BLaER1 (cell line): ENCODE measurements around the gene GPR139.

Source experiments
- H3K27ac ChIP-seq: shearing (Covaris generic); formaldehyde crosslinking; 2 replicates; pipeline ENCODE4 v1.8.1; 2022
- H3K27me3 ChIP-seq: shearing (Covaris generic); formaldehyde crosslinking; 2 replicates; pipeline ENCODE4 v1.8.1; 2022
- H3K36me3 ChIP-seq: shearing (Covaris generic); formaldehyde crosslinking; 2 replicates; pipeline ENCODE4 v1.8.1; 2022
- H3K4me1 ChIP-seq: shearing (Covaris generic); formaldehyde crosslinking; 2 replicates; pipeline ENCODE4 v1.8.1; 2022
- H3K4me2 ChIP-seq: shearing (Covaris generic); formaldehyde crosslinking; 2 replicates; pipeline ENCODE4 v1.8.1; 2022
- H3K4me3 ChIP-seq: shearing (Covaris generic); formaldehyde crosslinking; 2 replicates; pipeline ENCODE4 v1.8.1; 2022
- H3K9ac ChIP-seq: shearing (Covaris generic); formaldehyde crosslinking; 2 replicates; pipeline ENCODE4 v1.8.1; 2022
- H3K9me3 ChIP-seq: shearing (Covaris generic); formaldehyde crosslinking; 2 replicates; pipeline ENCODE4 v1.8.1; 2022
- H4K20me1 ChIP-seq: shearing (Covaris generic); formaldehyde crosslinking; 2 replicates; pipeline ENCODE4 v1.8.1; 2022
- Cebpa-rat ChIP-seq: shearing (Covaris generic); IDR thresholded peaks from 2 replicates; pipeline ENCODE4 v1.8.1; 2022

Gene GPR139

GRCh38 chr16:20026361-20027072 is 47.2 kb downstream of the GPR139 start:
- Histone ChIP-seq H3K36me3 (no peaks in the 10 kb centered on the region), H3K4me1 (no peaks in the 10 kb centered on the region), H3K4me3 (no peak overlapping the region), H3K4me2 (no peak overlapping the region), H3K9me3 (no peaks in the 10 kb centered on the region), H3K27ac (no peak overlapping the region), H3K9ac (no peak overlapping the region), H3K27me3 (no peaks in the 10 kb centered on the region), H4K20me1 (no peaks in the 10 kb centered on the region)
- TF ChIP-seq Cebpa-rat: no peak

- Histone ChIP-seq H3K9ac (no peak overlapping the region), H3K36me3 (no peaks in the 10 kb centered on the region), H3K27ac (no peak overlapping the region), H3K4me2 (no peak overlapping the region), H3K27me3 (no peaks in the 10 kb centered on the region), H3K9me3 (no peaks in the 10 kb centered on the region), H4K20me1 (no peaks in the 10 kb centered on the region), H3K4me3 (no peak overlapping the region), H3K4me1 (no peaks in the 10 kb centered on the region)
- TF ChIP-seq Cebpa-rat: no peak
Observed at GRCh38 chr16:20023190-20023589, 50.5 kb downstream of the GPR139 start.

GRCh38 chr16:20020976-20021375 is 52.7 kb downstream of the GPR139 start:
- no peaks in the 10 kb centered on the region for H3K36me3 ChIP-seq
- no peaks in the 10 kb centered on the region for H3K4me1 ChIP-seq
- no peak overlapping the region for H3K4me2 ChIP-seq
- H3K4me3 ChIP-seq: no peak overlapping the region
- H3K9ac ChIP-seq: no peak overlapping the region
- no peaks in the 10 kb centered on the region for H3K9me3 ChIP-seq
- no peak for TF ChIP-seq Cebpa-rat
- H3K27ac ChIP-seq: no peak overlapping the region
- no peaks in the 10 kb centered on the region for H4K20me1 ChIP-seq
- no peaks in the 10 kb centered on the region for H3K27me3 ChIP-seq

DNA sequence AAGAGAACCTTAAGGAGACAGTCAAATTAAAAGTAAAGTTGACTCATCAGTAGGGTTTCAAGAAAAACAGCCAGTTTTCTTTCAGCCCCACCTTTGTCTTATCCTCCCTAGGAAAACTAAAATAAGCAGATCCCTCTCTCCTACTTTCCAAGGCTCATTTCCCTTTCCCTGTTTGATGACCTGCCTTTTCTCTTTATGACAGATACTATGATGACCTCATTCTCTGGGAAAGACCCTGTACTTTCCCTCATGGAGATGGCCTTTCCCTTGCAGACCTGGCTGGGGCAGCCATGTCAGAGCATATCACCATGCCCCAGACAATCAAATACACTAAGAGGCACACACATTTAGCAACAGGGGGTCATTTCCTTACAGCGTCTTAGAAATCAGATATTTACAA is 53.6 kb downstream of the GPR139 start:
- H3K27me3 ChIP-seq: no peaks in the 10 kb centered on the region

GRCh38 chr16:20016234-20016633 is 57.5 kb downstream of the GPR139 start:
- Histone ChIP-seq H3K4me2 (no peak overlapping the region), H3K4me3 (no peak overlapping the region), H3K27me3 (no peaks in the 10 kb centered on the region), H3K9me3 (no peaks in the 10 kb centered on the region), H3K36me3 (no peaks in the 10 kb centered on the region), H3K4me1 (no peaks in the 10 kb centered on the region), H4K20me1 (no peaks in the 10 kb centered on the region), H3K9ac (no peak overlapping the region), H3K27ac (no peak overlapping the region)
- TF ChIP-seq Cebpa-rat: no peak

More for the DNA sequence above, 53.6 kb downstream of the GPR139 start:
- no peak for TF ChIP-seq Cebpa-rat
- Histone ChIP-seq H3K4me1 (no peaks in the 10 kb centered on the region), H4K20me1 (no peaks in the 10 kb centered on the region), H3K36me3 (no peaks in the 10 kb centered on the region), H3K27ac (no peak overlapping the region), H3K9me3 (no peaks in the 10 kb centered on the region), H3K9ac (no peak overlapping the region), H3K4me3 (no peak overlapping the region), H3K4me2 (no peak overlapping the region)

- H4K20me1 ChIP-seq: no peaks in the 10 kb centered on the region
- H3K4me3 ChIP-seq: no peak overlapping the region
- no peaks in the 10 kb centered on the region for H3K36me3 ChIP-seq
- no peaks in the 10 kb centered on the region for H3K27me3 ChIP-seq
- no peaks in the 10 kb centered on the region for H3K4me1 ChIP-seq
- TF ChIP-seq Cebpa-rat: no peak
- H3K9me3 ChIP-seq: no peaks in the 10 kb centered on the region
- H3K27ac ChIP-seq: no peak overlapping the region
- H3K9ac ChIP-seq: no peak overlapping the region
- no peak overlapping the region for H3K4me2 ChIP-seq
Observed at GRCh38 chr16:20004931-20005330, 68.8 kb downstream of the GPR139 start.

- H3K27ac ChIP-seq: no peak overlapping the region
- no peak overlapping the region for H3K4me2 ChIP-seq
- no peaks in the 10 kb centered on the region for H3K36me3 ChIP-seq
- no peaks in the 10 kb centered on the region for H3K27me3 ChIP-seq
- no peaks in the 10 kb centered on the region for H4K20me1 ChIP-seq
- no peaks in the 10 kb centered on the region for H3K9me3 ChIP-seq
- H3K4me1 ChIP-seq: no peaks in the 10 kb centered on the region
- no peak overlapping the region for H3K9ac ChIP-seq
- TF ChIP-seq Cebpa-rat: no peak
- no peak overlapping the region for H3K4me3 ChIP-seq
Observed at GRCh38 chr16:20002936-20003335, 70.8 kb downstream of the GPR139 start.

DNA sequence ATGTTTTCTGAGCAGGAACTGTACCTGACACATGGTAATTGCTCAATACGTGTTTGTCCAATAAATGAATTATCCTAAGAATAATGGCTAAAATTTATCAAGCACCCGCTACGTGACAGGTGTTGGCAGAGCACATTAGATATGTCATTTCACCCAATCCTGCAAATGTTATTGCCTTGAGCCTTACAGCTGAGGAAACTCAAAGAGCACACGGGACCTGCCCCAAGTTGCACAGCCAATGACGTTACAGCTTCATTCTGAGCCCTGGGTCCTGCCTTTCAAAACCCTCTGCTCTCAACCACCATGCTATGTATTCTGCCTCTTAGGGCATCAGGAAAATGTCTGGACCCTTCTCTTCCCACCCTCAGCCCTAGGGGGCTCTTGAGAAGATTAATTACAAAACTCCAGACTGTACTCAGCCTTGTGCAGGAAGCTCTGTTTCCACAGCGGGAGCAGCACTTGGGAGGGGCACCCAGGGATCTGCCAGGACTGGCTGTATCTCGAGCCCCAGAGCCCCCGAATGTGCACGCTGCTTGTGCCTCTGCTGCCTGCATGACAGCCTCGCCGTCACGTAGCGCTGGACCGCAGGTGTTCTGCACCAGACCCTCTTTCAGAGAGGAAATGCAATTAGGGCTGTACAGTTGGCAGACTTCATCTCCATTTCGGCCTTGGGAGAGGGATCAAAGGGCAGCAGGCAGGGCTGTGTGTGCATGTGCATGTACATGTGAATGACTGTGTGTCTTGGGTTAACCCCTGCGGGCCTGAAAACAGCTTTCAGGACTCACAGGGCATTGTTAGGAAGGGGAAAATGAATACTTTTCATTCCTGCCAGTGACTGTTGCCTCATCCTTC is 71.6 kb downstream of the GPR139 start:
- Histone ChIP-seq H3K4me2 (no peak overlapping the region), H4K20me1 (no peaks in the 10 kb centered on the region)

DNA sequence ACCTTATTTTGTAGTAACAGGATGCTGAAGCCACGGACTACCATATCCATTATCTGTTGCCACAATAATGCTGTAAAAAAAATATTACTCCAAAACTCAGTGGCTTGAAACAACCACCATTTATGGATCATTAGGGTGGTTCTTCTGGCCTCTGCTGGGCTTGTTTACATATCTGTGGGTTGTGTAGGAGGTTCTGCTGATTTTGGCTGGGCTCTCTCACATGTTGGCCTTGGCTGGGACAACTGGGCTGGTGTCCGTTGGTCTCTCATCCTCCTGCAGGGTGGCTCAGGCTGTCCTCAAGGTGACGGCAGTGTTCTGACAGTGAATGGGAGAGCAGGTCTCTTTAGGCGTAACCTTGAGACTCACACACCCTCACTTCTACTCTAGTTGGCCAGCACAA is 76.0 kb downstream of the GPR139 start:
- no peak overlapping the region for H3K27ac ChIP-seq
- H3K4me3 ChIP-seq: no peak overlapping the region
- no peak overlapping the region for H3K9ac ChIP-seq
- TF ChIP-seq Cebpa-rat: no peak
- no peak overlapping the region for H3K4me2 ChIP-seq
- no peaks in the 10 kb centered on the region for H3K9me3 ChIP-seq
- no peaks in the 10 kb centered on the region for H3K36me3 ChIP-seq
- no peaks in the 10 kb centered on the region for H3K27me3 ChIP-seq
- no peaks in the 10 kb centered on the region for H4K20me1 ChIP-seq
- H3K4me1 ChIP-seq: no peaks in the 10 kb centered on the region

More for the DNA sequence above, 71.6 kb downstream of the GPR139 start:
- H3K4me3 ChIP-seq: no peak overlapping the region
- H3K9ac ChIP-seq: no peak overlapping the region
- H3K27me3 ChIP-seq: no peaks in the 10 kb centered on the region
- no peaks in the 10 kb centered on the region for H3K4me1 ChIP-seq
- TF ChIP-seq Cebpa-rat: no peak
- no peak overlapping the region for H3K27ac ChIP-seq
- H3K36me3 ChIP-seq: no peaks in the 10 kb centered on the region
- H3K9me3 ChIP-seq: no peaks in the 10 kb centered on the region

- Histone ChIP-seq H3K4me3 (no peak overlapping the region), H3K36me3 (no peaks in the 10 kb centered on the region), H3K9ac (no peak overlapping the region), H3K9me3 (no peaks in the 10 kb centered on the region), H3K27ac (no peak overlapping the region), H3K4me1 (no peaks in the 10 kb centered on the region), H3K4me2 (no peak overlapping the region), H4K20me1 (no peaks in the 10 kb centered on the region), H3K27me3 (no peaks in the 10 kb centered on the region)
- no peak for TF ChIP-seq Cebpa-rat
Observed at GRCh38 chr16:19997264-19997663, 76.4 kb downstream of the GPR139 start.
